T-cell (primary cell): ENCODE measurements around the gene PSMD11. TPM values are rescaled to one million over a fixed set of nuclear protein-coding genes. Genes with fewer than 3 reads are reported as not detected.

Experiments used
- ATAC-seq, 4 experiments: fragments of 200-7000 bp in 3 of 4; fragments of 150-1000 bp in 1 of 4; cut with Tn5 transposase; replicated peaks in 1 of 4; 1 replicate in 3 of 4; 2 replicates in 1 of 4; pipeline ENCODE4 v1.10.0; 2021; ENCODE audit warnings: moderate library complexity in 3 of 4, mild to moderate bottlenecking in 2 of 4, moderate number of reproducible peaks in 1 of 4
- CTCF ChIA-PET, 2 donors: fragments of 300-600 bp; sonication (Branson Sonifier 250); formaldehyde crosslinking; loops; one replicate each; lab custom pipeline; 2022; ENCODE audit warnings: antibody characterized with exemption in 2 of 2; lab: Charles Lee
- POLR2A ChIA-PET, 2 donors: fragments of 300-600 bp; sonication (Branson Sonifier 250); formaldehyde crosslinking; loops; one replicate each; lab custom pipeline; 2022; ENCODE audit warnings: antibody characterized with exemption in 2 of 2; lab: Charles Lee
- DNase-seq, 35 experiments: peaks; one replicate each; pipeline versions ENCODE4 v3.0.0 to v3.0.0-alpha.2; 2013 to 2023
- H3K27ac ChIP-seq: one replicate; pipeline ENCODE4 v1.5.1; 2013; ENCODE audit warnings: low read length
- H3K27me3 ChIP-seq, 2 experiments: replicated peaks in 1 of 2; 1 replicate in 1 of 2; 2 replicates in 1 of 2; pipeline versions ENCODE4 v1.6.1 to v1.7.0; 2013; ENCODE audit warnings: low read length in 1 of 2, mixed read lengths in 1 of 2; ENCODE audit not compliant: control insufficient read depth in 2 of 2, insufficient read depth in 2 of 2; ENCODE audit errors: extremely low read depth in 1 of 2
- H3K36me3 ChIP-seq, 2 donors: 1 replicate in 1 of 2; 2 replicates in 1 of 2; pipeline versions ENCODE4 v1.6.1 to v1.7.0; 2013; ENCODE audit warnings: low read length in 1 of 2; ENCODE audit not compliant: control insufficient read depth in 2 of 2, insufficient read depth in 1 of 2; ENCODE audit errors: extremely low read depth in 1 of 2
- H3K4me1 ChIP-seq, 2 experiments: 1 replicate in 1 of 2; 2 replicates in 1 of 2; pipeline versions ENCODE4 v1.6.1 to v1.7.0; 2013; ENCODE audit warnings: low read length in 2 of 2, mixed read lengths in 1 of 2; ENCODE audit not compliant: insufficient read depth in 2 of 2, control insufficient read depth in 1 of 2; ENCODE audit errors: extremely low read depth in 1 of 2
- H3K4me3 ChIP-seq, 2 donors: 1 replicate in 1 of 2; 2 replicates in 1 of 2; pipeline versions ENCODE4 v1.5.1 to v1.7.0; 2013; ENCODE audit warnings: mild to moderate bottlenecking in 2 of 2, low read length in 1 of 2, moderate library complexity in 1 of 2; ENCODE audit not compliant: control insufficient read depth in 1 of 2; ENCODE audit errors: extremely low read depth in 1 of 2
- H3K9me3 ChIP-seq: 2 replicates; pipeline ENCODE4 v1.7.0; 2013
- H3K27ac Mint-ChIP-seq, 2 donors: one replicate each; pipeline ENCODE4 v1.8.0; 2020 to 2021; ENCODE audit warnings: mild to moderate bottlenecking in 2 of 2, mixed read lengths in 2 of 2
- H3K27me3 Mint-ChIP-seq, 2 donors: one replicate each; pipeline ENCODE4 v1.8.0; 2021 to 2022; ENCODE audit warnings: mixed read lengths in 2 of 2
- H3K36me3 Mint-ChIP-seq: one replicate; pipeline ENCODE4 v1.8.0; 2021; ENCODE audit warnings: mixed read lengths
- H3K4me1 Mint-ChIP-seq, 3 donors: one replicate each; pipeline ENCODE4 v1.8.0; 2020 to 2022; ENCODE audit warnings: mixed read lengths in 3 of 3, mild to moderate bottlenecking in 1 of 3
- H3K4me3 Mint-ChIP-seq, 3 donors: one replicate each; pipeline ENCODE4 v1.8.0; 2020 to 2022; ENCODE audit warnings: mild to moderate bottlenecking in 3 of 3, mixed read lengths in 3 of 3, moderate library complexity in 3 of 3
- H3K9me3 Mint-ChIP-seq, 3 donors: one replicate each; pipeline ENCODE4 v1.8.0; 2020 to 2022; ENCODE audit warnings: mixed read lengths in 3 of 3
- WGBS: methylation state at CpG from one replicate; pipeline ENCODE4 v1.1.5; 2013; ENCODE audit warnings: missing lambda C conversion rate; ENCODE audit not compliant: insufficient coverage; 5-methylcytosine and 5-hydroxymethylcytosine counted together
- total RNA-seq, 35 experiments: library from RNA in 6 of 35; stranded (reverse) in 6 of 35; fragments of 120-200 nt in 1 of 35; gene quantifications; one replicate each; pipeline versions ENCODE4 v1.2.1 to v1.2.4 and lab custom pipeline; 2013 to 2026

PSMD11 gene
- total RNA-seq, 5 donors from 2014 or later (not counting 1 experiment from before 2014, with no cell fraction given) = 56.3 to 72.8 (median 62.9) TPM

DNA sequence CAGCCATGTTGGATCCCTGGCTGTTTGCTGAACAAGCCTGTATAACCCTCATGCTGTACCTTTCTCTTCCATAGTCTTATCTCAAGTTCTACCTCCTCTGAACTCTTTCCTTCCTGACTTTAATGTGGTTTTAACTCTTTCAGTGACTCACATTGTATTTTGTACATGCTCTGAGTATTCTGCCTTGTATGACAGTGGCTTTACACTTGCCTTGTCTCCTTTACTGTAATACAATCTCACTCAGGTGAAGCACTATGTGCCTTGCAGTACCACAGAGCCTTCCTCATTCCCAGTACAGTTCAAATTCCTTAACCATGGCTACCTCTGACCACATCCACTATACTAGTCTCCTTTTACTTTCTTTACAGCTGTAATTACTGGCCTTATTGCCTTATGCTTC is 14.1 kb downstream of the PSMD11 start:
- Mint-ChIP-seq H3K27ac (peak overlapping the region in 1 of 2 donors; percentile 15), H3K4me3 (no peak overlapping the region), H3K27me3 (no peaks in the 10 kb centered on the region), H3K4me1 (peaks cover 34 to 46% (median 40%) of the 10 kb centered on the region in 3 donors), H3K9me3 (no peaks in the 10 kb centered on the region), H3K36me3 (peaks cover 46% of the 10 kb centered on the region)
- no peak overlapping the region for H3K27ac ChIP-seq
- no peaks in the 10 kb centered on the region for H3K9me3 ChIP-seq
- DNase-seq (no peak), ATAC-seq (peak in 1 of 4 experiments; percentile 12)
- H3K27me3 ChIP-seq = no peaks in the 10 kb centered on the region
- H3K4me3 ChIP-seq = no peak overlapping the region
- ChIA-PET POLR2A (no interaction called here), CTCF (interaction anchor here in 1 of 2 donors (0.8 kb wide), 2 partner anchors 296 to 419 kb away, joined by 4 to 6 read pairs; no protein-coding TSS in a partner anchor)
- H3K4me1 ChIP-seq = no peaks in the 10 kb centered on the region
- H3K36me3 ChIP-seq = peaks cover 20 to 61% of the 10 kb centered on the region in 2 donors

DNA sequence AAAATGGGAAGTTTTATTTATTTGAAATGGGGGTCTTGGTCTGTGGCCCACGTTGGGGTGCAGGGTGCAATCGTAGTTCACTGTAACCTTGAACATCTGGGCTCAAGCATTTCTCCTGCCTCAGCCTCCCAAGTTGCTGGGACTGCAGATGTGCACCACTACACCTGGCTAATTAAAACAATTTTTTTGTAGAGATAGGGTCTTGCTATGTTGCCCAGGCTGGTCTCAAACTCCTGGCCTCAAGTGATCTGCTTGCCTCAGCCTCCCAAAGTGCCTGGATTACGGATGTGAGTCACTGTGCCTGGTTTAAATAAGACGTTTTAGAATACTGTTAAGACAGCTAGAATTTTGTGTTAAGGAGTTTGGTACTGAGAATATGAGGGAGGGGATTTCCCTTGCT is 15.7 kb downstream of the PSMD11 start:
- no peaks in the 10 kb centered on the region for H3K4me1 ChIP-seq
- H3K9me3 ChIP-seq = no peaks in the 10 kb centered on the region
- CTCF ChIA-PET = interaction anchor here in 1 of 2 donors (0.7 kb wide), 1 partner anchor 28 kb away, joined by 3 read pairs; no protein-coding TSS in a partner anchor
- no peaks in the 10 kb centered on the region for H3K9me3 Mint-ChIP-seq
- POLR2A ChIA-PET = no interaction called here
- no peak overlapping the region for H3K4me3 Mint-ChIP-seq
- H3K27me3 Mint-ChIP-seq = no peaks in the 10 kb centered on the region
- no peaks in the 10 kb centered on the region for H3K27me3 ChIP-seq
- no peak overlapping the region for H3K27ac ChIP-seq
- peaks cover 33 to 34% (median 34%) of the 10 kb centered on the region in 3 donors for H3K4me1 Mint-ChIP-seq
- H3K4me3 ChIP-seq = no peak overlapping the region
- peaks cover 15 to 60% of the 10 kb centered on the region in 2 donors for H3K36me3 ChIP-seq
- DNase-seq = no peak
- no CpG with 5 or more reads among the region's 4 CpGs for WGBS
- ATAC-seq = no peak
- peaks cover 41% of the 10 kb centered on the region for H3K36me3 Mint-ChIP-seq
- peak overlapping the region in 1 of 2 donors; percentile 19 for H3K27ac Mint-ChIP-seq

DNA sequence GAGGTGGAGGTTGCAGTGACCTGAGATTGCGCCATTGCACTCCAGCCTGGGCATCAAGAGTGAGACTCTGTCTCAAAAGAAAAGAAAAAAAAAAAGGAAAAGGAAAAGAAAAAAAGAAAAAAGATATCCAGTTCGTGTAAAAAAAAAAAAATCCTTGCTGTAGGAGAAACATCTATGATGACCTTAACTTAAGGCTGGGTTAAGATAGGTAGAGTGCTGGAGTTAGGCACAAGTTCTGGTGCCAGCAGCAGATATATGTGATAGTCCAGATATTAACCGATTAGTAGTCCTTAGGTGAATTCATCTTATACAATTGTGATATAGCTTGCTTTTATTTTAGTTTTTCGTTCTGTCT is 17.2 kb downstream of the PSMD11 start:
- POLR2A ChIA-PET = interaction anchor here in 1 of 2 donors (0.7 kb wide), 1 partner anchor 13 kb away, joined by 3 read pairs; no protein-coding TSS in a partner anchor
- Mint-ChIP-seq H3K36me3 (peaks cover 40% of the 10 kb centered on the region), H3K4me3 (no peak overlapping the region), H3K27me3 (no peaks in the 10 kb centered on the region), H3K9me3 (no peaks in the 10 kb centered on the region), H3K27ac (peak overlapping the region; percentile 11 to 30), H3K4me1 (peaks cover 32 to 34% (median 34%) of the 10 kb centered on the region in 3 donors)
- CTCF ChIA-PET = interaction anchor here (0.6 to 4.1 kb wide), 34 partner anchors 7 to 416 kb away, joined by 3 to 63 read pairs (median 5); partner anchors contain the start of genes C17orf75 (in 1 of the 2) and PSMD11 (in 1 of the 2)
- ATAC-seq (peak; percentile 18 to 59 (median 26)), DNase-seq (no peak)
- H3K4me3 ChIP-seq = no peak overlapping the region
- H3K4me1 ChIP-seq = no peaks in the 10 kb centered on the region
- no peaks in the 10 kb centered on the region for H3K9me3 ChIP-seq
- H3K36me3 ChIP-seq = peaks cover 14 to 62% of the 10 kb centered on the region in 2 donors
- no peaks in the 10 kb centered on the region for H3K27me3 ChIP-seq
- WGBS = 70% methylated on average over 2 of the region's 4 CpGs
- no peak overlapping the region for H3K27ac ChIP-seq

GRCh38 chr17:32461853-32462617 is 17.7 kb downstream of the PSMD11 start:
- ChIA-PET POLR2A (interaction anchor here in 1 of 2 donors (0.7 kb wide), 1 partner anchor 13 kb away, joined by 3 read pairs; no protein-coding TSS in a partner anchor), CTCF (interaction anchor here (0.6 to 4.1 kb wide), 43 partner anchors 9 to 416 kb away, joined by 3 to 63 read pairs (median 4); partner anchors contain the start of genes C17orf75 (in 1 of the 2), MYO1D (in 1 of the 2) and PSMD11 (in 1 of the 2))
- Histone ChIP-seq H3K4me3 (no peak overlapping the region), H3K36me3 (peaks cover 13 to 66% of the 10 kb centered on the region in 2 donors), H3K4me1 (no peaks in the 10 kb centered on the region), H3K9me3 (no peaks in the 10 kb centered on the region), H3K27ac (no peak overlapping the region), H3K27me3 (no peaks in the 10 kb centered on the region)
- WGBS = no CpG with 5 or more reads among the region's 1 CpG
- DNase-seq (peak; percentile 21 to 81 (median 62)), ATAC-seq (peak; percentile 82 to 88 (median 84))
- no peaks in the 10 kb centered on the region for H3K27me3 Mint-ChIP-seq
- peaks cover 31 to 34% (median 34%) of the 10 kb centered on the region in 3 donors for H3K4me1 Mint-ChIP-seq
- H3K4me3 Mint-ChIP-seq = no peak overlapping the region
- H3K36me3 Mint-ChIP-seq = peaks cover 42% of the 10 kb centered on the region
- H3K9me3 Mint-ChIP-seq = no peaks in the 10 kb centered on the region
- H3K27ac Mint-ChIP-seq = peak overlapping the region; percentile 11 to 30

- H3K27ac ChIP-seq = no peak overlapping the region
- H3K9me3 ChIP-seq = no peaks in the 10 kb centered on the region
- Mint-ChIP-seq H3K27ac (no peak overlapping the region), H3K4me1 (peaks cover 22 to 27% (median 23%) of the 10 kb centered on the region in 3 donors), H3K36me3 (peaks cover 47% of the 10 kb centered on the region), H3K4me3 (no peak overlapping the region), H3K9me3 (no peaks in the 10 kb centered on the region), H3K27me3 (no peaks in the 10 kb centered on the region)
- POLR2A ChIA-PET = interaction anchor here in 1 of 2 donors (1.9 kb wide), 1 partner anchor 19 kb away, joined by 7 read pairs; the partner anchor contains the start of gene PSMD11
- WGBS = no CpG with 5 or more reads among the region's 3 CpGs
- CTCF ChIA-PET = interaction anchor here (0.5 to 4.1 kb wide), 23 partner anchors 8 to 474 kb away, joined by 3 to 63 read pairs (median 5); partner anchors contain the start of genes PSMD11 (in 2 of the 2) and MYO1D (in 1 of the 2)
- H3K4me1 ChIP-seq = no peaks in the 10 kb centered on the region
- H3K4me3 ChIP-seq = no peak overlapping the region
- ATAC-seq (no peak), DNase-seq (no peak)
- peaks cover 9 to 68% of the 10 kb centered on the region in 2 donors for H3K36me3 ChIP-seq
- H3K27me3 ChIP-seq = no peaks in the 10 kb centered on the region
Measured at GRCh38 chr17:32463304-32463703, 19.0 kb downstream of the PSMD11 start.

DNA sequence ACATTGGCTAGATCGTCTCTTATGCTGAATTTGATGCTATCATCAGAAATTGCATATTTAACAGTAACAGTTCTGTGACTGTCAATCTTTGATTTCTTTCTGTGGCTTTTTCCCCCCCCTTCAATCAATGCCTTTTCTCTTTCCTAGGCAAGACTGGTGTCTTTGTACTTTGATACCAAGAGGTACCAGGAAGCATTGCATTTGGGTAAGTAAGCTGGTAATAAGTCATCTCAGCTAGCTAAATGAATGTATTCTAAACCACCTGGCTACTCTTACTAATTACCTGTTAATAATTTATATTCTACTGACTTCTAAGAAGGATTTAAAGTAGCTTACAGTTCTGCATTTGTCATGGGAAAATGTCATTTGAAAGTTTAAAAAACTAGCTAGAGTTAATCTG is 20.1 kb downstream of the PSMD11 start:
- H3K27me3 Mint-ChIP-seq = no peaks in the 10 kb centered on the region
- Histone ChIP-seq H3K36me3 (peaks cover 6 to 69% of the 10 kb centered on the region in 2 donors), H3K4me3 (no peak overlapping the region), H3K9me3 (no peaks in the 10 kb centered on the region), H3K27me3 (no peaks in the 10 kb centered on the region), H3K4me1 (no peaks in the 10 kb centered on the region), H3K27ac (no peak overlapping the region)
- CTCF ChIA-PET = interaction anchor here (0.6 to 4.1 kb wide), 4 partner anchors 12 to 289 kb away, joined by 3 to 63 read pairs (median 4); partner anchors contain the start of gene PSMD11 (in 1 of the 2)
- no peak overlapping the region for H3K27ac Mint-ChIP-seq
- ATAC-seq (no peak), DNase-seq (no peak)
- WGBS = no CpG with 5 or more reads among the region's 1 CpG
- no peak overlapping the region for H3K4me3 Mint-ChIP-seq
- peaks cover 16 to 21% (median 16%) of the 10 kb centered on the region in 3 donors for H3K4me1 Mint-ChIP-seq
- POLR2A ChIA-PET = interaction anchor here in 1 of 2 donors (1.9 kb wide), 1 partner anchor 20 kb away, joined by 7 read pairs; the partner anchor contains the start of gene PSMD11
- no peaks in the 10 kb centered on the region for H3K9me3 Mint-ChIP-seq
- peaks cover 50% of the 10 kb centered on the region for H3K36me3 Mint-ChIP-seq
